Fibroblast of skin of left quadriceps (primary cell): ENCODE results near the gene CSRP1.
"Not testable (repeated sequence)": the region's sequence is repeated elsewhere in the genome, so short reads cannot be mapped to it uniquely, and the experiment has no call there.

Experiments used
- DNase-seq, 2 experiments: peaks; one replicate each; pipeline ENCODE4 v3.0.0-alpha.2; 2013; ENCODE audit warnings: low read depth in 2 of 2

The CSRP1 gene

GRCh38 chr1:201537891-201538611, 31.1 kb upstream of the CSRP1 start:
- DNase-seq = no peak

GRCh38 chr1:201537467-201537866, 30.5 kb upstream of the CSRP1 start:
- no peak for DNase-seq

- no peak for DNase-seq
Observed at GRCh38 chr1:201537028-201537427, 30.1 kb upstream of the CSRP1 start.

- DNase-seq = no peak
Observed at GRCh38 chr1:201536558-201536957, 29.6 kb upstream of the CSRP1 start.

GRCh38 chr1:201535919-201536245, 29.0 kb upstream of the CSRP1 start:
- DNase-seq = no peak

- DNase-seq = no peak
Observed at GRCh38 chr1:201535046-201535918, 28.4 kb upstream of the CSRP1 start.

GRCh38 chr1:201533836-201534235, 26.9 kb upstream of the CSRP1 start:
- DNase-seq = no peak

GRCh38 chr1:201531551-201532425, 24.9 kb upstream of the CSRP1 start:
- no peak for DNase-seq

- peak; percentile 82 to 83 for DNase-seq
Observed at GRCh38 chr1:201530741-201531531, 24.0 kb upstream of the CSRP1 start.

- no peak for DNase-seq
Observed at GRCh38 chr1:201528631-201529252, 21.8 kb upstream of the CSRP1 start.

- DNase-seq = no peak
Observed at GRCh38 chr1:201527879-201528278, 21.0 kb upstream of the CSRP1 start.

GRCh38 chr1:201525193-201525778, 18.4 kb upstream of the CSRP1 start:
- DNase-seq = no peak

- DNase-seq = not testable (repeated sequence)
Observed at GRCh38 chr1:201520046-201520575, 13.2 kb upstream of the CSRP1 start.

- no peak for DNase-seq
Observed at GRCh38 chr1:201518071-201518470, 11.1 kb upstream of the CSRP1 start.

- no peak for DNase-seq
Observed at GRCh38 chr1:201517631-201518030, 10.7 kb upstream of the CSRP1 start.

- no peak for DNase-seq
Observed at GRCh38 chr1:201516511-201517127, 9.7 kb upstream of the CSRP1 start.

GRCh38 chr1:201515895-201516294, 9.0 kb upstream of the CSRP1 start:
- DNase-seq = no peak

- DNase-seq = no peak
Observed at GRCh38 chr1:201515062-201515750, 8.3 kb upstream of the CSRP1 start.

GRCh38 chr1:201514466-201514865, 7.5 kb upstream of the CSRP1 start:
- no peak for DNase-seq
